Measurements from ENCODE around the gene NUDT16L1.

The NUDT16L1 gene

DNA sequence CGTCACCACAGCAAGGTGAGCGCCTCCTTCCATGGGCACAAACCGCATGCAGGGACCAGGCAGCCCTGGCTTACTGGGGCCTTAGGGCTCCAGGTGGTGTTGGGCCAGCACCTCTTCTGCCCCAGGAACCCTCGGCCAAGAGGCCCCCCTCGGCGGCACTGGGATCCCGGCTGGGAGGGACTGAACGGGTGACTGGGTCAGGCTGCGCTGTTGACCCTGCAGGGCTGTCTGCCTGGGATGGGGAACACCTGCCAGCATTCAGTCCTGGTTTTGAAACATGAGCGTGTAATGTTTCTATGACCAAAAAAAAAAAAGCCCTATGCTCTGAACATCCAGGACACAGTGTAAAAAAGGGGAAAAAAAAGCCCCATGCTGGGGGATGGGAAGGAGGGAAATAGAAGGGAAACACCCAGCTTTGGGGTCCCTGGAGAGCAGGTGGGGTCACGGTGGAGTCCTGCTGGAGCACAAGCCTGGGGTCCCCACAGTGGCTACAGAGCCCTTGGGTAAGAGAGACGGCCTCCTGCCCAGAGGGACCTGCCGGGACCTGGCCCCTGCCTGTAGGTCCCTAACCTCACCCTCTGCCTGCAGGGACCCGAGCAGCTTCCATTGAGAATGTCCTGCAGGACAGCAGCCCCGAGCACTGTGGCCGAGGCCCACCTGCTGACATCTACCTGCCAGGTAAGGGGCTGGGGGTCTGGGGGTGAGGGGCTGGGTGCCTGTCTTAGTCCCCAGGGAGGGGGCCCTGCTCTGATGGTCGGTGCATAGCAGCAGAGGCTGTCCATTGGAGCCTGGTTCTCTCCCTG is 9.9 kb upstream of the NUDT16L1 start:
- no peak for DNase-seq

GRCh38 chr16:4684058-4684715 is 9.2 kb upstream of the NUDT16L1 start:
- no peak for DNase-seq

DNA sequence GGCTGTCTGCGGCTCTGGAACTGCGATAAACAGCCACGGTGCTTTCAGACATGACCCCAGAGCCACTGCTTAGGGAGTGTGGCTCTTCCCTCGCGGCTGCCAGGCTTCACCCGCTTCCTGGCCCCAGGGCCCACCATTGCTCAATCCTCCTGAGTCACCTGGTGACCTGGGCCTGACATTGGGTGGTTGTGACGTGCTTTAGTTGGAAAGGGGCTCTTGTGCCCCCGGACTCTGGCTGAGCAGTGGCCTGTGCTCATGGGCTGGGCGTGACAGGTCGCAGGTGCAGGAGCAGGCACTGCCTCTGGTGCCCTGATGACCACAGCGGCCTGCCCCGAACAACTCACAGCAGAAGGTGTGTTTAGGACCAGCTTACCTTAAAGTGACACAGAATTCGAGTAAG is 8.6 kb upstream of the NUDT16L1 start:
- no peak for DNase-seq

DNA sequence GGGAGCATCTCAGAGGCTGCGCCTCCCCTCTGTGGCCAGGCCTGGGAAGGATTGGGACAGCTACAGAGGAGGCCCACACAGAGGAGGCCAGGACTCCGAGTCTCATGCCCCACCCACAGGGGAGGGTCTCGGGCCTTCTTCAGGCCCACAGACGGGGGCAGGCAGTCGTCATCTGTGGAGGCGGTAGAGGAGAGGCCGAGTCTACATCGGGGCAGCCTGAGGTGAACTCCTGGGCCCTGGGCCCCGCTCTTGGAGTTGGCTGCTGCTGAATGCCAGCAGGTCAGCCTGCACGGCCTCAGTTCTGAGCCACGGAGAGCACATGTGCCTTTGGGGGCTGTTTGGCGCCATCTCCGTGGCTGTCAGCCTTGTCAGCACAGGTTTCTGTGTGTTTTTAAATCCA is 8.1 kb upstream of the NUDT16L1 start:
- no peak for DNase-seq

GRCh38 chr16:4685776-4686496 is 7.4 kb upstream of the NUDT16L1 start:
- no peak for DNase-seq

DNA sequence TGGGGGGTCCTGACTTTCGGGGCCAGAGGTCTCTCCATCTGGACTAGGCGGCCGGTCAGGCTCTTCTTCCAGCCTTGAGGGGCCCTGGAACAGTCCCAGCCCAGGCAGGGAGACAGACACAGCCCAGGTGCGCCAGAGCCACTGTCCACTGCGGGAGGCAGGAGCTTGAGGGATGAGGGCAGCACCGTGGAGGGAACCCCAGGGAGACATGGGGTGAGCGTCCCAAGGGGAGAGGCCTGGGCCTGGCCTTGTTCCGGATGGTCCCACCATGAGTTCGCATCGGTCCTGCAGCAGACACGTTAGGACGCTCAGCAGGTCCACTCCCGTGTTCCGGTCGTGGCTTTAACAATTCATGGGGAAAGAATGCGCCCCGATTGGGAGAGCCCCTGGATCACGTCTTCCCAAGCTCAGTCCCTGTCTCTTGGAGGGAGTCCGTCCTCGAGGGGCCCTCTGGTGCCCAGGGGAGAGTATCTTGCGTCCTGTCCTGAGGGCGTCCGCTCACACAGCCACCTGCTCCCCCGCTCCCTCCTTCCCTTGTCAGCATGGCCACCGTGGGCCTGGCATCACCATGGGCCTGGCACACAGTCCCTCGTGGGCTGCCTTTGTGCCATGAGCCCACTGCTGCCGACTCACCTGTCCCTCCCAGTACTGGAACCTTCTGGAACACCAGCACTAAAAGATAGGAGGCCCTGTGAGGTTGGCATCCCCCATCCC is 6.7 kb upstream of the NUDT16L1 start:
- DNase-seq = no peak

- DNase-seq = no peak
Observed at GRCh38 chr16:4687416-4687815, 5.9 kb upstream of the NUDT16L1 start.

DNA sequence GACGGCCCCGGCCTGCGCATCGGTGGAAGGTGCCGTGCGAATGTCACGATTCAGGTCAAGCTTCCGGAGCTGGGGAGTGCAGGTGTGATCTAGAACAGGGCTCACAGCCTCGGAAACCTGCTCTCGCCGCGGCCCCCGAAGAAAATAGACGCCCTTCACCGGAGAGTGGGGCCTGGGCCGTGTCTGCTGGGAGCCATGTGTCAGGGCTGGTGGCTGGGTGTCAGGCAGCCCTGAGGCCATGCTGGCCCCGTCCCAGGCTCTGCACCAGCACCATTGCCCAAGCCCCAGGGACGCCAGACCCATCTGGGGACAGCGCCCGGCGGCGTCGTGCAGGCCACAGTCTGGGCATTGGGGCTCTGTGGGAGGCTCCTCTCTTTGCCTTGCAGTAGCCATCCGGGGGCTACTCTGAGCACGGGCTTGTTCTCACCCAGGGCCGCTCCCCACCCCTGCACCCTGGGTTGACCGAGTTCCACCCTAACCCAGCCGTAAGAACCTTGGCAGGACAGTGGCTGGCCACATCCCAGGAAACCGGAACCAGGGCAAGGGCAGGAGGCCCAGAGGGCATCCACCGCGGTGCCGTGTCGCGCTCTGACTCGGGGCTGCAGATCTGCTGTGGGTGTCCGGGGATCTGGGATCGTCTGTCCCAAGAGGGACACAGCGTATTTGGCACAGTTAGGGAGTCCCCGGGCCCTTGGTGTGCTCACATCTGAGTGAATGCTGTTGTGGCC is 5.3 kb upstream of the NUDT16L1 start:
- DNase-seq = no peak

- DNase-seq = no peak
Observed at GRCh38 chr16:4688674-4689045, 4.7 kb upstream of the NUDT16L1 start.

DNA sequence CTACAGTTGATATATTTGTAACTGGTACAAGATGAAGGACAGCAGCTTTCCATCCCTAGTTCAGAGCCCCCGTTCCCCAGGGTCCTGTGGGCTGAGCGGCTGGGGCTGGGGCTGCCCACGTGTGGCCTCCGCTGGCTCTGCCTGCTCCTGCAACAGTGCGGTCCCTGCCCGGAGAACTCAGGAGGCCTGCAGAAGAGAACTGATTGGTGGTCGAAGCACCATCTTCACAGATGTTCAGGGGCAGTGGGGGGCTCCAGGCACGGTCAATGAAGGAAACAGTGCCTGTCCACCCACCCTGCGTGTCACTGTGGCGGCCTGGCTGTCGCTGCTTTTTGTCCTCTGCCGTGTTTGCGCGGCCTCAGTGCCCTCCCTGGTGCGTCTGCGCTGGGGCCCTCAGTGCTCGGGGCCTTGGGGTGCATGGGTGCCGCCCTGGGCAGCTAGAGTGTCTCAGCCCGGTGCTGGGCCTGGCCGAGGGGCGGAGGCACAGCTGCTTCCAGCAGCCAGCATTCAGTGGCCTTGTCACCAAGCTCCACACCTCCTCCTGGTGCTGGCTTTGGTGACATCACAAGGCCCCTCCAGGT is 4.2 kb upstream of the NUDT16L1 start:
- DNase-seq = no peak

DNA sequence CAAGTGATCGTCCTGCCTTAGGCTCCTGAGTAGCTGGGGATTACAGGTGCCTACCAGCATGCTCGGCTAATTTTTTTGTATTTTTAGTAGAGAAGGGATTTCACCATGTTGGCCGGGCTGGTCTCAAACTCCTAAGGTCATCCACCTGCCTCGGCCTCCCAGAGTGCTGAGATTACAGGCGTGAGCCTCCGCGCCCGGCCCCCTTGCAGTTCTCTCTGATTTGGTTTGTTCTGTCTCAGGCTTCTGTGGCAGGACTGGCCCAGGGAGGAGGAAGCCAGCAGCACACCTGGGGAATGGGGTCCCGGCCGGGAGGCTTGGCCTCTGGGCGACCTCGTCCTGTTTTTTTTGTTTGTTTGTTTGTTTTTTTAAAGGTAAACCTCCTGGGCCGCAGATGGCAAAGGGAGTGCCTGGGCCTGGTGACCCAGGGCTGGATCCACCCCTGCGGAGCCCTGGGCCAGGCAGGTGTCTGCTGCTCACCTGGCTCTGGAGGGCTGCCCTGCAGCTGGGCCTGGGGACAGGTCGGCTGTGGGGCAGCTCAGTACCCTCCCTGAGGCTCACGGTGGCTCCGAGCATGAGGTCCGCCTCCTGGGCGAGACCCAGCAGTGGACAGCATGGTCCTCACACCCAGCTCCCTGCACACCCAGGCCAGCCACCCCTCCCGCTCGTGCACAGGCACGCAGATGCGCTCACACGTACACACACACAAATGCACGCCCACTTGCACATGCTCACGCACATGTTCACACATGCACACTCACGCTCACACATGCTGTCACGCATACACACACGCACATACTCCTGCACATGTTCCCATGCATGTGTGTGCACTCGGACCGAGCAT is 3.3 kb upstream of the NUDT16L1 start:
- DNase-seq = no peak

GRCh38 chr16:4690946-4691665 is 2.3 kb upstream of the NUDT16L1 start:
- DNase-seq = no peak

GRCh38 chr16:4691666-4692412 is 1.5 kb upstream of the NUDT16L1 start:
- no peak for DNase-seq

DNA sequence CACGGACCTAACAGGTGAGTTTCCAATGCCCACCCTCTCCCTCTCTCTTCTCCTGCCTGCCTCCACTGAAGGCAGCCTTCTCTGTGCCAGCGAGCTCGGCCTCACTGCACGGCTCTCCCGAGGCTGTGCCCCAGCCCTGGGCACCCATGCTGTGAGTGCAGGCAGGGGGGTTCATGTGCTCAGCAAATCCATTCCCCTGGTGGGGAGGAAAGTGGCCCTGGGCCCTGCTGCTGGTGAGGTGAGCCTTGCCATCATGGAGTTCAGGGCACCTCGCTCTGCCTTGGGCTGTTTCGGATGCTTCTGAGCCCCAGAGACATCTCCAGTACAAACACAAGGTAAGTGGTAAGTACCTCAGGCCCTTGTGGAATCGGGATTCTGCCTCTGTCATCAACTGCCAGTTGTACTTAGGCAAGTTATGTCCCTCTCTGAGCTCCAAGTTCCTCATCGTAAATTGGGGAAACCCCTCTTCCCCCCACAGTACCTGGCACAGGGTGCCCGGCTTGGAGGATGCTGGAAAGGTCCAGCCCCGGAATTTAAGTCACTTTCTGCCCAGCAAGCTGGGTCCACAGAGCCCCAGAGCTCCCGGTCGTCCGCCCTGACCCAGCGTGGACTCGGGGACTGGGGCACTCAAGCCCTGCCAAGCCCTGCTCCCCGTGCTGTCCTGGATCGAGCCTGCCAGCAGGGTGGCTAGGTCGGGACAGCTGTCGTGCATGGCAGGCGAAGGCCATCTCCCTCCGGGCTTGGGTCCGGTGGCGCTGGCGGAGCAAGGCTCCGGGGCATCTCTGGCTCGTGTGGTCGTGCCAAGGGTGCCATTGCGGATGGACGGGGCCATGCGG is 684 bp upstream of the NUDT16L1 start:
- DNase-seq = no peak

DNA sequence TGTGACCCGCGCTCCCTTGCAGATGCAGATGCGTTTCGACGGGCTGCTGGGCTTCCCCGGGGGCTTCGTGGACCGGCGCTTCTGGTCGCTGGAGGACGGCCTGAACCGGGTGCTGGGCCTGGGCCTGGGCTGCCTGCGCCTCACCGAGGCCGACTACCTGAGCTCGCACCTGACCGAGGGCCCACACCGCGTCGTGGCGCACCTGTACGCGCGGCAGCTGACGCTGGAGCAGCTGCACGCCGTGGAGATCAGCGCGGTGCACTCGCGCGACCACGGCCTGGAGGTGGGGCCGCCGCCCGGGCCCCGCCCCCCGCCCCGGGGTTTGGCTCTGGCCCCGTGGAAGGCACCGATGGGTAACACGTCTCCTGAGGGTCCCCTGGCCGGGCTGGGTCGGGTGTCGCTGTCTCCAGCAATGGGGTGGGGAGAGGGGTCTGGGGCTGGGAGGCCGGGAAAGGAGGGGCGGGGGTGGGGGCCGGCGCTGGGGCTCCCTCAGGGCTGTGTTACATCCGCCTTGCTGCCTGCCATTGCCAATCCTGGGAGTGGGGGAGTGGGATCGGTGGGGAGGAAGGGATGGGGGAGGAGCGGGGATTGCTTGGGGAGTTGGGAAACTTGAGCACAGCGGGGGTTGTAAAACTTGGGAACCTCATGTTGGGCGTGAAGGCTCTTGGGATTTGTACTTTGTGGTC is 737 bp downstream of the NUDT16L1 start:
- no peak for DNase-seq

DNA sequence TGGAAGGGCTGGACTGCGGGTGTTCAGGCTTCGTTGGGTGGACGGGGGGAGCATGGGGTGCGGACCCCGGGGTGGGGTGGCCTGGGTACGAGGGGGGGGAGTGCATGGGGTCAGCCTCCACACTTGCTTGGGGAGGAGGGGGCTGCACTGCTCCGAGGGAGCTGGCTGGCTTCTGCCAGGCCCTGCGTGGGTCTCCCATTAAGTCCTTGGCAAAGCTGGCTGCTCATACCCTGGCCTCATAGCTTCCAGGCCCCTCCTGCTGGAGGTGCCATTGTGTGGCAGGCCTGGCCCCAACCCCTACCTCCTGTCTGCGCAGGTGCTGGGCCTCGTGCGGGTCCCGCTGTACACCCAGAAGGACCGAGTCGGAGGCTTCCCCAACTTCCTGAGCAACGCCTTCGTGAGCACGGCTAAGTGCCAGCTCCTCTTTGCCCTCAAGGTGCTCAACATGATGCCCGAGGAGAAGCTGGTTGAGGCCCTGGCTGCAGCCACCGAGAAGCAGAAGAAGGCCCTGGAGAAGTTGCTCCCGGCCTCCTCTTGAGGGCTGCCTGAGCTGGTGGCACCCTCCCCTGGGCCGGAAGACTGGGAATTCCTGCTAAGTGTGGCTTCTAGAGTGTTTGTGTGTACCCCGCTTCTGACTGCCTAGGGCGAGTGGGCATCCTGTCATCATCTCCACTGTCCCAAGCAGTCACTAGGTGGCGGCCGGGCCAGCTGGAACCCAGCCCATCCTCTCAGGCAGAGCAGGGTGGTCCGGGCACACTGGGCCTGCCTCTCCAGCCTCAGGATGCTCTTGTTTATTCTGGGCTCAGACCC is 1.5 kb downstream of the NUDT16L1 start:
- no peak for DNase-seq

DNA sequence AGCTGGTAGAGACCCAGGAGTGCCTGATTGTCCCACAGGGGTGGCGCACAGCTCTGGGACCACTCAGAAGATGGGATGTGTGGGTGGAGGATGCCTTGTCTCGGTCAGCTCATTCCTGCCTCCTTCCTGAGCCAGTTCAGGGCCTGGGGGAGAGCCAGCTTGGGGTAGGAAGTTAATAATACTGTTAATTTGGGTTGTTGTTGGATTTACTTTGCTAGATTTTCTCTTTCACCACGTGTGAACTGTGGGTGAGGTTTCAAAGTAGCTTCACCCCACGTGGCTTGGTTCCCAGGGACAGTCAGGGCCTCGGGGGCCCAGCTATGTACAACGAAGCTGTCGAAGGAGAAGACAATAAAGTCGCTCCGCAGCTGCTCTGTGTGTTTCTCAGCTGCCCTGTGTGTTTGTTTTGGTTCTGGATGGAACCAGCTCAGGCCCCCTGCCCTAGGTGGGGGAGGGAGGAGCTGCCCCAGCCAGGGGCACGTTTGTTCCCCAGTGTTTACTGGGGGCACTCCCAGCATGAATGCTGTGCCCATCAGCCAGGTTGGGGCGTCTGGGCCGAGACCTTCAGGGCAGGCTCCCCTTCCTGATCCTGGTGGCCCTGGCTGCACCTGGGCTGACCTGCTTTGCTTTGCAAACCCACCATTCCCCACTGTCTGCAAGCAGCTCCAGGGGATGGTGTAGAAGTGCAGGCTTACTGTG is 2.3 kb downstream of the NUDT16L1 start:
- no peak for DNase-seq

Data from NCI-H748 treated with DMSO at 0.1 percent for 48 hours (cell line).